HCT116 (cell line): ENCODE data around the gene TMEM145. TPM values are rescaled to one million over a fixed set of nuclear protein-coding genes. Genes with fewer than 3 reads are reported as not detected.

Source experiments
- ATAC-seq: fragments of 200-7000 bp; cut with Tn5 transposase; 2 replicates; pipeline ENCODE4 v1.9.1; 2020; ENCODE audit warnings: mild to moderate bottlenecking, moderate library complexity
- BruUV-seq: library from RNA; stranded (reverse); fragments of 400-500 nt; replicated peaks from 2 replicates; lab custom pipeline; 2021; lab: Mats Ljungman, UMichigan
- CTCF ChIA-PET: fragments of 300-600 bp; sonication (Branson Sonifier 250); formaldehyde crosslinking; loops from one replicate; lab custom pipeline; 2021; ENCODE audit warnings: antibody characterized with exemption; lab: Charles Lee
- POLR2A ChIA-PET: fragments of 300-600, 350-600 bp; sonication (Branson Sonifier 250); formaldehyde crosslinking; loops from one replicate; lab custom pipeline; 2021; ENCODE audit warnings: antibody characterized with exemption; lab: Charles Lee
- RAD21 ChIA-PET, 2 experiments: fragments of 300-600 bp; sonication (Branson Sonifier 250); formaldehyde crosslinking; loops; one replicate each; lab custom pipeline; 2023; ENCODE audit warnings: low total read pairs in 2 of 2; ENCODE audit not compliant: uncharacterized antibody in 2 of 2, unreplicated experiment in 2 of 2, low non-redundant PET in 1 of 2; lab: Charles Lee
- DNase-seq: peaks from one replicate; pipeline ENCODE4 v3.0.0-alpha.2; 2010; ENCODE audit warnings: low read depth, low spot score
- H2AFZ ChIP-seq: fragments of 200-600 bp; shearing (Covaris generic), sonication (generic); 2 replicates; pipeline ENCODE4 v1.6.1; 2017; ENCODE audit warnings: low read depth, mixed run types, mixed read lengths, antibody characterized with exemption, low read length; ENCODE audit not compliant: poor library complexity, severe bottlenecking
- H3K27ac ChIP-seq: 2 replicates; pipeline ENCODE4 v1.5.1; 2012; ENCODE audit warnings: low read depth, low read length
- H3K27me3 ChIP-seq: fragments of 200-600 bp; sonication (generic); 2 replicates; pipeline ENCODE4 v1.6.1; 2016; ENCODE audit warnings: mixed run types, low read length, mixed read lengths; ENCODE audit not compliant: insufficient read depth
- H3K36me3 ChIP-seq, 2 experiments: fragments of 200-500 bp in 1 of 2; fragments of 200-600 bp in 1 of 2; sonication (Bioruptor generic) in 1 of 2; sonication (generic) in 1 of 2; 2 replicates each; pipeline versions ENCODE4 v1.5.1 to v1.6.1; 2014 to 2016; ENCODE audit warnings: low read length in 2 of 2, inconsistent platforms in 1 of 2, mixed read lengths in 1 of 2, mixed run types in 1 of 2; ENCODE audit not compliant: insufficient read depth in 2 of 2, control insufficient read depth in 1 of 2
- H3K4me1 ChIP-seq, 2 experiments: fragments of 200-600 bp in 1 of 2; sonication (generic) in 1 of 2; 2 replicates each; pipeline versions ENCODE4 v1.5.1 to v1.6.1; 2012 to 2017; ENCODE audit warnings: low read length in 2 of 2, inconsistent platforms in 1 of 2, mild to moderate bottlenecking in 1 of 2, mixed read lengths in 1 of 2, mixed run types in 1 of 2, moderate library complexity in 1 of 2; ENCODE audit not compliant: insufficient read depth in 2 of 2, control insufficient read depth in 1 of 2
- H3K4me2 ChIP-seq: fragments of 200-600 bp; sonication (generic); 2 replicates; pipeline ENCODE4 v1.6.1; 2017; ENCODE audit warnings: mixed run types, low read length, mixed read lengths
- H3K4me3 ChIP-seq, 2 experiments: fragments of 200-600 bp in 1 of 2; sonication (generic) in 1 of 2; replicated peaks in 1 of 2; 2 replicates each; pipeline ENCODE4 v1.5.1; 2011 to 2016; ENCODE audit warnings: low read length in 2 of 2, control low read depth in 1 of 2, low read depth in 1 of 2, mild to moderate bottlenecking in 1 of 2, mixed read lengths in 1 of 2, mixed run types in 1 of 2
- H3K79me2 ChIP-seq: fragments of 200-600 bp; sonication (generic); 2 replicates; pipeline ENCODE4 v1.6.1; 2017; ENCODE audit warnings: mild to moderate bottlenecking, mixed run types, low read length, moderate library complexity, mixed read lengths; ENCODE audit not compliant: insufficient read depth
- H3K9ac ChIP-seq: fragments of 200-600 bp; sonication (generic); 2 replicates; pipeline ENCODE4 v1.6.1; 2016; ENCODE audit warnings: low read length, mixed read lengths
- H3K9me2 ChIP-seq: fragments of 200-600 bp; sonication (generic), shearing (Covaris generic); 2 replicates; pipeline ENCODE4 v1.6.1; 2017; ENCODE audit warnings: mixed run types, mild to moderate bottlenecking, moderate library complexity; ENCODE audit not compliant: insufficient read depth
- H3K9me3 ChIP-seq, 2 experiments: fragments of 200-500 bp in 1 of 2; fragments of 200-600 bp in 1 of 2; sonication (Bioruptor generic) in 1 of 2; sonication (generic) in 1 of 2; 2 replicates each; pipeline ENCODE4 v1.6.1; 2014 to 2017; ENCODE audit warnings: low read length in 2 of 2, mixed read lengths in 2 of 2, inconsistent platforms in 1 of 2, low read depth in 1 of 2, mild to moderate bottlenecking in 1 of 2, mixed run types in 1 of 2, moderate library complexity in 1 of 2; ENCODE audit not compliant: control insufficient read depth in 1 of 2, insufficient read depth in 1 of 2
- H4K20me1 ChIP-seq: fragments of 200-600 bp; sonication (generic), shearing (Covaris generic); 2 replicates; pipeline ENCODE4 v1.6.1; 2017; ENCODE audit warnings: mixed run types, mild to moderate bottlenecking, moderate library complexity; ENCODE audit not compliant: insufficient read depth
- ATF3 ChIP-seq: IDR thresholded peaks from 2 replicates; pipeline ENCODE4 v1.6.1; 2012
- CBX3 ChIP-seq: IDR thresholded peaks from 2 replicates; pipeline ENCODE4 v1.6.1; 2012; ENCODE audit warnings: low read depth
- CEBPB ChIP-seq: IDR thresholded peaks from 2 replicates; pipeline ENCODE4 v1.6.1; 2012; ENCODE audit warnings: low read depth
- MAX ChIP-seq: IDR thresholded peaks from 2 replicates; pipeline ENCODE4 v1.6.1; 2012
- RAD21 ChIP-seq: IDR thresholded peaks from 2 replicates; pipeline ENCODE4 v1.6.1; 2012; ENCODE audit warnings: low read depth, mild to moderate bottlenecking
- SIN3A ChIP-seq: IDR thresholded peaks from 2 replicates; pipeline ENCODE4 v1.6.1; 2012; ENCODE audit warnings: low read depth
- SP1 ChIP-seq: IDR thresholded peaks from 2 replicates; pipeline ENCODE4 v1.6.1; 2012; ENCODE audit warnings: low read depth
- SRF ChIP-seq: IDR thresholded peaks from 2 replicates; pipeline ENCODE4 v1.6.1; 2012; ENCODE audit warnings: low read depth
- YY1 ChIP-seq: IDR thresholded peaks from 2 replicates; pipeline ENCODE4 v1.6.1; 2011; ENCODE audit warnings: low read length, low read depth, moderate library complexity, mild to moderate bottlenecking; ENCODE audit not compliant: insufficient replicate concordance; ENCODE audit errors: extremely low read depth
- ZBTB33 ChIP-seq: IDR thresholded peaks from 2 replicates; pipeline ENCODE4 v1.6.1; 2011; ENCODE audit warnings: mild to moderate bottlenecking, low read length, moderate library complexity; ENCODE audit not compliant: insufficient replicate concordance; ENCODE audit errors: extremely low read depth
- intact Hi-C: fragments of 100-400 bp; cut with micrococcal nuclease; formaldehyde crosslinking; loops from 2 replicates; pipeline ENCODE4 v1.10.0; 2022
- total RNA-seq: library from RNA; stranded (reverse); gene quantifications from one replicate; pipeline ENCODE4 v1.2.1, GENCODE V29; 2021; ENCODE audit not compliant: unreplicated experiment

TMEM145 gene
- total RNA-seq, 1 experiment from 2014 or later = 7.2 TPM

GRCh38 chr19:42292042-42292960, 20.8 kb upstream of the TMEM145 start:
- Histone ChIP-seq H3K4me3 (no peak overlapping the region), H3K9ac (no peak overlapping the region), H2AFZ (no peak overlapping the region), H3K4me1 (peaks cover 10 to 26% of the 10 kb centered on the region in 2 experiments; a peak in 3 of 4 replicates), H3K4me2 (no peak overlapping the region), H4K20me1 (no peaks in the 10 kb centered on the region), H3K27ac (peak overlapping the region; percentile 35; the same call in 1 of the 2 replicates), H3K36me3 (peaks cover 17 to 20% of the 10 kb centered on the region in 2 experiments), H3K9me2 (no peaks in the 10 kb centered on the region), H3K79me2 (no peaks in the 10 kb centered on the region), H3K27me3 (no peaks in the 10 kb centered on the region), H3K9me3 (no peaks in the 10 kb centered on the region)
- ChIA-PET POLR2A (interaction anchor here (0.9 kb wide), 1 partner anchor 10 kb away, joined by 3 read pairs; the partner anchor contains the start of genes PAFAH1B3 and PRR19), CTCF (interaction anchor here (4.2 kb wide), 1 partner anchor 47 kb away, joined by 17 read pairs; no protein-coding TSS in a partner anchor), RAD21 (no interaction called here)
- ATAC-seq = no peak
- DNase-seq = no peak
- no TSS peak for BruUV-seq
- intact Hi-C loops = no loop called here
- TF ChIP-seq RAD21 = no peak
- no peak for TF ChIP-seq ZBTB33
- TF ChIP-seq SP1 = no peak
- TF ChIP-seq ATF3 = no peak
- no peak for TF ChIP-seq MAX
- TF ChIP-seq YY1 = no peak
- TF ChIP-seq CBX3 = no peak
- TF ChIP-seq SRF = no peak
- no peak for TF ChIP-seq SIN3A
- TF ChIP-seq CEBPB = no peak
